GM12891 (cell line): ENCODE results near the gene EYA4.

Source experiments
- POLR2A ChIP-seq: IDR thresholded peaks from 2 replicates; pipeline ENCODE4 v1.6.1; 2011; ENCODE audit warnings: low read depth, low read length, control low read depth
- POLR2AphosphoS5 ChIP-seq: IDR thresholded peaks from 2 replicates; pipeline ENCODE4 v1.6.1; 2011; ENCODE audit warnings: low read depth, low read length, control low read depth
- POU2F2 ChIP-seq: IDR thresholded peaks from 2 replicates; pipeline ENCODE4 v1.6.1; 2011; ENCODE audit warnings: low read depth, mild to moderate bottlenecking, control low read depth, low read length, moderate library complexity
- TAF1 ChIP-seq: IDR thresholded peaks from 2 replicates; pipeline ENCODE4 v1.6.1; 2011; ENCODE audit warnings: low read depth, low read length, control low read depth

DNA sequence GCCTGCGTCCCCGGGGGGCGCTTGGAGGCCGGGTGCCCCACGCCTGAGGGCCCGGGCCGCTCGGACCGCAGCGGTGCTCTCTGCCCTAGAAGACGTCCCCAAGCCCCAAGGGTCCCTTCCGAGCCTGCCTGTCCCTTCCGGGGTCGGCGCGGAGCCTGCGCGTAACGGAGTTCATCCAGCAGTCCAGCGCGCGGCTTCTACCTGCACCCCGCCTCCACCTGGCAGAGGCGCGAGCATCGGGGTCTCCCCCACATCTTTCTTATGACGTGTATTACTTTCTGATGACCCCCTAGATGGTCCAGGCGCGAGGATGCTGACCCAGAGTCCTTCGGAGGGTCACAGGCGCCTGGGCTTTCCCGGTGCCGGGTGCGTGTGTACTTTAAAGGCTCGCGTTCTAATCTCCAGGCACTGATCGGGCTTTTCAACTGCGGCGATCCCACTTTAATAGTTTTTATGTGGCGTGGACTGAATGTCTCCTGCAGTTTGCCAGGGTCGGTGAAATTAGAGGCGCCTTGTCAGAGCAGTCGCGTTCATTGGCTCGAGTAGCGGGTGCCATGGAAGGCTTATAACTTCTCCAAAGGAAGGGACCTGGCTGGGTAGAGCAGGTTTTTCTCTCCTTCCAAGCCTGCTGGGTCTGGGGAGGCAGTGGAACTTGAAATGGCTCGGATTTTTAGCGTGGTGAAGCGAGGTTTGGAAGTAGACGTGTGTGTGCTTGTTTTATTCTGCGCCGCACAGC is 912 bp downstream of the EYA4 start:
- TF ChIP-seq POU2F2 (no peak), POLR2A (no peak), TAF1 (no peak), POLR2AphosphoS5 (no peak)
